PFSK-1 (cell line): ENCODE results near the gene DAG1.

Experiments used
- FOXP2 ChIP-seq: optimal IDR thresholded peaks from 2 replicates; pipeline ENCODE3; 2011; ENCODE audit warnings: borderline replicate concordance, control low read depth, inconsistent platforms; ENCODE audit not compliant: insufficient read depth; ENCODE audit errors: extremely low read length, extremely low read depth
- POLR2AphosphoS5 ChIP-seq: IDR thresholded peaks from 2 replicates; pipeline ENCODE4 v1.6.1; 2012; ENCODE audit warnings: low read depth, mild to moderate bottlenecking, control low read depth, low read length, moderate library complexity
- SIN3A ChIP-seq: IDR thresholded peaks from 2 replicates; pipeline ENCODE4 v1.6.1; 2012; ENCODE audit warnings: mild to moderate bottlenecking, low read length, moderate library complexity, borderline replicate concordance; ENCODE audit not compliant: insufficient read depth
- TAF1 ChIP-seq: IDR thresholded peaks from 2 replicates; pipeline ENCODE4 v1.6.1; 2012; ENCODE audit warnings: low read length, control low read depth, borderline replicate concordance; ENCODE audit not compliant: insufficient read depth
- TF ChIP-seq, protein P1 (sequence below), 2 experiments: IDR thresholded peaks; 2 replicates each; pipeline versions ENCODE4 v1.6.1 to v1.8.0; 2011 to 2012; ENCODE audit warnings: low read depth in 2 of 2, low read length in 2 of 2, control low read depth in 1 of 2, inconsistent platforms in 1 of 2, mild to moderate bottlenecking in 1 of 2, moderate library complexity in 1 of 2; ENCODE audit not compliant: insufficient read depth in 1 of 2

Gene DAG1

DNA sequence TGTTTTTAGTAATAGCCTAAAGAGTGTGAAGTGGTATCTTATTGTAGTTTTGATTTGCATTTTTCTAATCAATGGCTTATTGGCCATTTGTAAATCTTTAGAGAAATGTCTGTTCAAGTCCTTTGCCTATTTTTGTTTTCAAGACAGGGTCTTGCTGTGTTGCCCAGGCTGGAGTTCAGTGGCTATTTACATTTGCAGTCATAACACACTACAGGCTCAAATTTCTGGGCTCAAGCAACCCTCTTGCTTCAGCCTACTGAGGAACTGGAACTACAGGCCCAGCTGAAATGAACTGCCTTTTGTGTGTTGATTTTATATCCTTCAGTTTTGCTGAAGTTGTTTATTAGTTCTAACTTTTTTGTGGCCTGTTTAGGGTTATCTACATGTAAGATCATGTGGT, 112.1 kb downstream of the DAG1 start:
- TF ChIP-seq FOXP2: no peak
- TF ChIP-seq TAF1: no peak
- no peak for TF ChIP-seq SIN3A
- TF ChIP-seq, protein P1, sequence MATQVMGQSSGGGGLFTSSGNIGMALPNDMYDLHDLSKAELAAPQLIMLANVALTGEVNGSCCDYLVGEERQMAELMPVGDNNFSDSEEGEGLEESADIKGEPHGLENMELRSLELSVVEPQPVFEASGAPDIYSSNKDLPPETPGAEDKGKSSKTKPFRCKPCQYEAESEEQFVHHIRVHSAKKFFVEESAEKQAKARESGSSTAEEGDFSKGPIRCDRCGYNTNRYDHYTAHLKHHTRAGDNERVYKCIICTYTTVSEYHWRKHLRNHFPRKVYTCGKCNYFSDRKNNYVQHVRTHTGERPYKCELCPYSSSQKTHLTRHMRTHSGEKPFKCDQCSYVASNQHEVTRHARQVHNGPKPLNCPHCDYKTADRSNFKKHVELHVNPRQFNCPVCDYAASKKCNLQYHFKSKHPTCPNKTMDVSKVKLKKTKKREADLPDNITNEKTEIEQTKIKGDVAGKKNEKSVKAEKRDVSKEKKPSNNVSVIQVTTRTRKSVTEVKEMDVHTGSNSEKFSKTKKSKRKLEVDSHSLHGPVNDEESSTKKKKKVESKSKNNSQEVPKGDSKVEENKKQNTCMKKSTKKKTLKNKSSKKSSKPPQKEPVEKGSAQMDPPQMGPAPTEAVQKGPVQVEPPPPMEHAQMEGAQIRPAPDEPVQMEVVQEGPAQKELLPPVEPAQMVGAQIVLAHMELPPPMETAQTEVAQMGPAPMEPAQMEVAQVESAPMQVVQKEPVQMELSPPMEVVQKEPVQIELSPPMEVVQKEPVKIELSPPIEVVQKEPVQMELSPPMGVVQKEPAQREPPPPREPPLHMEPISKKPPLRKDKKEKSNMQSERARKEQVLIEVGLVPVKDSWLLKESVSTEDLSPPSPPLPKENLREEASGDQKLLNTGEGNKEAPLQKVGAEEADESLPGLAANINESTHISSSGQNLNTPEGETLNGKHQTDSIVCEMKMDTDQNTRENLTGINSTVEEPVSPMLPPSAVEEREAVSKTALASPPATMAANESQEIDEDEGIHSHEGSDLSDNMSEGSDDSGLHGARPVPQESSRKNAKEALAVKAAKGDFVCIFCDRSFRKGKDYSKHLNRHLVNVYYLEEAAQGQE (IDR thresholded peaks at IDR 0.05; ENCODE audit: insufficient read depth in 1 of 2, low read depth in 2 of 2, low read length in 2 of 2): no peak
- no peak for TF ChIP-seq POLR2AphosphoS5
